Adrenal gland (tissue), 12 donors: ENCODE measurements around the gene PDZD7. TPM values are rescaled to one million over a fixed set of nuclear protein-coding genes. Genes with fewer than 3 reads are reported as not detected.
A peak's percentile ranks its signal among the peaks of the same experiment; 100 is the strongest.

Experiments used
- DNase-seq, 7 donors: peaks; one replicate each; pipeline ENCODE4 v3.0.0-alpha.2; 2019 to 2020
- H3K27ac ChIP-seq, 5 donors: fragments of 200-600 bp; sonication (generic) in 4 of 5; 1 replicate in 3 of 5; 2 replicates in 2 of 5; pipeline versions ENCODE4 v1.5.1 to v1.8.0; 2016 to 2020; ENCODE audit warnings: mild to moderate bottlenecking in 1 of 5
- H3K27me3 ChIP-seq: fragments of 200-600 bp; 2 replicates; pipeline ENCODE4 v1.8.0; 2021
- H3K36me3 ChIP-seq, 2 donors: fragments of 200-600 bp; replicated peaks in 1 of 2; 1 replicate in 1 of 2; 2 replicates in 1 of 2; pipeline versions ENCODE4 v1.5.1 to v1.8.0; 2018 to 2022
- H3K4me1 ChIP-seq, 2 donors: fragments of 200-600 bp; replicated peaks in 1 of 2; 1 replicate in 1 of 2; 2 replicates in 1 of 2; pipeline versions ENCODE4 v1.5.1 to v1.8.0; 2018 to 2021
- H3K4me3 ChIP-seq, 4 donors: fragments of 200-600 bp; sonication (generic) in 3 of 4; one replicate each; pipeline ENCODE4 v1.5.1; 2016 to 2018
- H3K9me3 ChIP-seq, 3 donors: fragments of 200-600 bp; sonication (generic) in 1 of 3; replicated peaks in 1 of 3; 1 replicate in 2 of 3; 2 replicates in 1 of 3; pipeline versions ENCODE4 v1.5.1 to v1.8.0; 2016 to 2021
- CTCF ChIP-seq, 6 experiments: fragments of 450-650 bp in 4 of 6; fragments of 200-600 bp in 2 of 6; sonication (generic) in 1 of 6; IDR thresholded peaks; 1 replicate in 5 of 6; 2 replicates in 1 of 6; pipeline versions ENCODE4 v1.5.1 to v1.8.0; 2016 to 2021; ENCODE audit warnings: antibody characterized with exemption in 6 of 6, mild to moderate bottlenecking in 2 of 6, moderate library complexity in 1 of 6
- POLR2A ChIP-seq, 2 donors: fragments of 450-650 bp; IDR thresholded peaks; one replicate each; pipeline ENCODE4 v1.6.1; 2017; ENCODE audit warnings: antibody characterized with exemption in 2 of 2, mild to moderate bottlenecking in 2 of 2, moderate library complexity in 1 of 2
- WGBS, 4 donors: extraction: QIAGEN DNeasy Blood & Tissue Kit in 2 of 4; methylation state at CpG; one replicate each; pipeline versions ENCODE4 v1.1.5 to v1.1.7; 2013 to 2017; 5-methylcytosine and 5-hydroxymethylcytosine counted together
- intact Hi-C, 2 donors: fragments of 100-400 bp; cut with DNase I; formaldehyde crosslinking; loops; one replicate each; pipeline versions ENCODE4 v1.14.1 to v1.15.0; 2022 to 2023
- polyA plus RNA-seq, 3 donors: library from polyadenylated mRNA; stranded (reverse); fragments of 200-250 nt in 2 of 3; fragments of 350-450 nt in 1 of 3; fragmentation: Illumina TruSeq in 1 of 3; extraction: RNeasy Lipid Tissue Mini Kit (QIAGEN cat#74804) in 1 of 3; gene quantifications; one replicate each; pipeline ENCODE4 v1.2.3, GENCODE V29; 2013 to 2014
- total RNA-seq, 9 donors: library from RNA; depleted of rRNA in 4 of 9; stranded (reverse); fragments of >200 nt in 4 of 9; fragments of 120-200 nt in 1 of 9; fragmentation: NEBNext Ultra II Directional in 1 of 9; extraction: Animal tissue kit (Norgen Biotek cat#: 25700) in 1 of 9; gene quantifications; one replicate each; pipeline versions ENCODE4 v1.1.0 to v1.2.4, GENCODE V29; 2013 to 2023
- donor health status: healthy with polysubstance abuse.
- donor health status: Bipolar disorder and iron deficiency.
- donor health status: DM: yes; HTN: yes; CAD: no.
- donor health status: DM: no; HTN: no; CAD: no.
- donor health status: DM: no; HTN: no; CAD: no.
- donor health status: DM: yes; HTN: yes; CAD: no.

Gene PDZD7
- total and polyA plus RNA-seq, 12 donors: 0.13 to 3.5 (median 0.60) TPM; not detected in 1

- TF ChIP-seq POLR2A (IDR thresholded peaks at IDR 0.05) (no peak), CTCF (IDR thresholded peaks at IDR 0.05) (peak; percentile 50 to 77 (median 64))
- Histone ChIP-seq H3K4me3 (peak overlapping the region in 1 of 4 donors; percentile 10), H3K27me3 (peaks cover 44% of the 10 kb centered on the region), H3K36me3 (no peaks in the 10 kb centered on the region), H3K4me1 (peaks cover 0 to 8% of the 10 kb centered on the region in 2 donors), H3K27ac (no peak overlapping the region), H3K9me3 (no peaks in the 10 kb centered on the region)
- intact Hi-C loops: no loop called here
- WGBS, 4 donors: 11 to 28% (median 19%) methylated on average over 19 to 42 of the region's 42 CpGs
- peak in 6 of 7 donors; percentile 45 to 75 (median 68) for DNase-seq
Observed at GRCh38 chr10:101050208-101051069, 19.5 kb upstream of the PDZD7 start.

- Histone ChIP-seq H3K27ac (no peak overlapping the region), H3K27me3 (peaks cover 44% of the 10 kb centered on the region), H3K36me3 (no peaks in the 10 kb centered on the region), H3K9me3 (no peaks in the 10 kb centered on the region), H3K4me3 (no peak overlapping the region), H3K4me1 (peaks cover 0 to 13% of the 10 kb centered on the region in 2 donors)
- TF ChIP-seq CTCF (IDR thresholded peaks at IDR 0.05) (no peak), POLR2A (IDR thresholded peaks at IDR 0.05) (no peak)
- intact Hi-C loops: no loop called here
- no peak for DNase-seq
- WGBS, 4 donors: 20 to 31% (median 24%) methylated on average over 17 to 62 of the region's 62 CpGs
Observed at GRCh38 chr10:101047961-101048892, 17.3 kb upstream of the PDZD7 start.

GRCh38 chr10:101047268-101047667, 16.3 kb upstream of the PDZD7 start:
- Histone ChIP-seq H3K9me3 (no peaks in the 10 kb centered on the region), H3K27me3 (peaks cover 44% of the 10 kb centered on the region), H3K27ac (no peak overlapping the region), H3K36me3 (no peaks in the 10 kb centered on the region), H3K4me1 (peaks cover 3 to 18% of the 10 kb centered on the region in 2 donors), H3K4me3 (no peak overlapping the region)
- DNase-seq: no peak
- intact Hi-C loops: no loop called here
- 25 to 37% (median 29%) methylated on average over 13 to 16 of the region's 16 CpGs for WGBS, 4 donors
- TF ChIP-seq POLR2A (IDR thresholded peaks at IDR 0.05) (no peak), CTCF (IDR thresholded peaks at IDR 0.05) (no peak)
